Neural progenitor cell (in vitro differentiated cells): Measurements from ENCODE around the gene SLC26A4.

Source experiments
- CTCF ChIP-seq: fragments of 200-600 bp; sonication (generic); IDR thresholded peaks from 2 replicates; pipeline ENCODE4 v1.5.1; 2017; ENCODE audit warnings: antibody characterized with exemption, mild to moderate bottlenecking
- EZH2phosphoT487 ChIP-seq: fragments of 200-600 bp; sonication (generic); IDR thresholded peaks from 2 replicates; pipeline ENCODE4 v1.6.1; 2017; ENCODE audit warnings: antibody characterized with exemption

- TF ChIP-seq CTCF: no peak
- TF ChIP-seq EZH2phosphoT487: no peak
These were observed 106.8 kb downstream of the SLC26A4 start for GRCh38 chr7:107767391-107767790.
